Right kidney (tissue), 1 donor: ENCODE measurements around the gene TLL2.

Experiments used
- DNase-seq: peaks from one replicate; pipeline ENCODE4 v3.0.0-alpha.2; 2016

Gene TLL2

GRCh38 chr10:96389785-96390184 is 123.9 kb downstream of the TLL2 start:
- DNase-seq, result no peak

DNA sequence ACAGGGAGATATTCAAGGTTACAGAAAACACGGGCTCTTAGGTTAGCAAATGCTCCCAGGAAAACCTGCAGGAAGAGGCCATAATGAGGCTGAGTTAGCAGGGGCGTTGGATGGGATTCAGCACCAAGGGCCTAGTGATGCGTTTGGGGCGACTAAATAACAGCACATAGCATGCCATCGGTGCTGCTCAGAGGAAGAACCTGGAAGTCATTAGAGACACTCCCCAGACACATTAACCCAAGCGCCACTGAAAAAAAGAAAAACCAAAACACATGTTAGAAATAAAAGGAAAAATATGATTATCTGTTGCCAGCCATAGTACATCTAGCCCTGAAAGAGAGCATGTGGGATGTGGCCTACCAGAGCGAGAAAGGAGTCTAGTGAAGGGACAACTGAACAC is 126.1 kb downstream of the TLL2 start:
- no peak for DNase-seq

- DNase-seq, result no peak
These were observed 126.6 kb downstream of the TLL2 start for GRCh38 chr10:96387161-96387560.

DNA sequence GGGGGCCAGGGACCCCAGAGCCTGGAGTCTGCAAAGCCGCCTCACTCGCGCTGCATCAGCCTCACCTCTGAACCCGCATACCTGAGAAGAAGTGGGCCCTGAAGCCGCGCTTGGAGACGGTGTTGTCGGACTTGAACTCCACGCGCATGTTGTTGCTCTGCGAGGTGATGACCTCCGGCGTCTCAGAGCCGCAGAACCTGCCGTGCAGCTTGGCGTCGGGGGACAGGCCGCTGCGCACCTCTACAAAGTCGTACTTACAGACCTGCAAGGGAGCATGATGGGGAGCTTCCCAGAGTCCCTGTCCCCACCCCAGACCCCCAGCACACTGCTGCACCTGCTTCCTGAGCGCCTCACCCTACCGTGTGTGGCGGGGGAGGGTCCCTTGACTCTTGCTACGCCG is 129.2 kb downstream of the TLL2 start:
- no peak for DNase-seq

GRCh38 chr10:96380821-96381220 is 132.9 kb downstream of the TLL2 start:
- no peak for DNase-seq

GRCh38 chr10:96379758-96380157 is 134.0 kb downstream of the TLL2 start:
- DNase-seq, result no peak

DNA sequence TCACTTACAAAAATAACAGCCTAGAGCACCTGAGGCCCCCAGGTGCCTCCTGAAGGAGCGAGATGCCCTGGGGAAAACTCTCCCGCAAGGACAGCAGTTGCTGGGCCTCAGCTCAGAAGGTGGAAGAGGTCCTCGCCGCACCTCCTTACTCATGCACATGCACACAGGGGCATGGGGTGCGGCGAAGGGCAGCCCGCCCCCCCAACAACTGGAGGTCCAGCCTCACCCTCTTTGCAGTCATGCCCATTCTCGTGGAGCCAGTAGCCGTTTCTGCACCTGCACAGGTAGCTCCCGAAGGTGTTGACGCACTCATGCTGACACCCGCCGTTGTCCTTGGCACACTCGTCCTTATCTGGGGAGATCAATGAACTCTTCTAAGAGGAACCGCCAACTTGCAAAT is 135.0 kb downstream of the TLL2 start:
- no peak for DNase-seq

DNA sequence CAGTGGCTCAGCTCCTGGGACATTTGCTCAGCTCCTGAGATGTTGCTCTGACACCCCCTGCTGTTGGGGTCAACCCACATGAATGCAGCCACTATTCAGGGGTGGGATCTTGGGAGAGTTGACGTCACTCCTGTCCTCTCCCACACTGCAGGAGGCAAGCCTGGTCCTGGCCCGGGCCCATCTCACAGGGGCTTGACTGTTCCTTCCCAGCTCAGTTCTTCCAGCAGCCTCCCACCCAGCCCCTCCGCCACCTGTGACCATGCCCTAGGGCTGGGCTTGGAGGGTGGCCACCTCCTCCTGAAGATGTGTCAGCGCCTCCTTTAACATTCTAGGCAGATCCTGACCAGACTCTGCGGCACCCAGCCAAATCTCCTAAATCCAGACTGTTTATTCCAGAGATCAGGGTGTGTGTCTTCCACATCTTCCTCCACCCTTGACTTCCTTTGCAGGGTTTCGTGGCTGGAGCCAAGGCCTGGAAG is 135.9 kb downstream of the TLL2 start:
- no peak for DNase-seq

DNA sequence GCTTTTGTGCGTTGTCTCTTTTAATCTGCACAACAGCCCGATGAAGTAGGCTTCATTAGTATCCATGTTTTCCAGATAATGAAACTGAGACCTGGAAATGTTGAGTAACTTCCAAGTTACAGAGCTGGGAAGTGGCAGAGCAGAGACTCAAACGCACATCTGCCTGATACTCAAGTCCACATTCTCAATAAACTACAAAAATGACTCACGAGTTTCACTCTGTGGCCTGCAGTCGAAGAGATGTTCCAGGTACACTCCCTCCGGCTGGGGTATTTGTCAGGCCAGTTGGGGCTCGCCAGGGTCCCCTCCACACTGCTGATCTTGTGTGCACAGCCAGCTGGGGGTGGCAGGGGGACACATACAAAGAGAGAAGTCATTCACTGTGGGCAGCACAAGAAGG is 137.2 kb downstream of the TLL2 start:
- DNase-seq, result no peak

- DNase-seq, result peak; percentile 82
These were observed 138.5 kb downstream of the TLL2 start for GRCh38 chr10:96374985-96375830.

DNA sequence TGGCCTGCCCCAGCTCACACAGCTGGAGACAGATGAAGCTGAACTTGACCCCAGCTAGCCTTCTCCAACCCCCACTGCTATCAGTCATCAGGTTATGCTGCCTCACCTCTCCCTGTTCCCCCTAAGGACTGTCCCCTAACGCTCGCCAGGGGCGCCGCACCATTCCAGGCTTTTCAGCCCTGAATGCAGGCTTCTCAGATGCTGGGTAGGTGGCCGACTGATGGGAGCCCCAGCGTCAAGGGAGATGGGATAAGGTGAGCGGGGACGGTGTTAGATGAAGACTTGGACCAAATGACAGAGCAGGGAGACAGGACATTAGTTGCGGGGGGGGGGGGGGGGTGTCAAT is 139.1 kb downstream of the TLL2 start:
- no peak for DNase-seq

- no peak for DNase-seq
These were observed 139.7 kb downstream of the TLL2 start for GRCh38 chr10:96374004-96374403.

- no peak for DNase-seq
These were observed 142.4 kb downstream of the TLL2 start for GRCh38 chr10:96371356-96371755.

DNA sequence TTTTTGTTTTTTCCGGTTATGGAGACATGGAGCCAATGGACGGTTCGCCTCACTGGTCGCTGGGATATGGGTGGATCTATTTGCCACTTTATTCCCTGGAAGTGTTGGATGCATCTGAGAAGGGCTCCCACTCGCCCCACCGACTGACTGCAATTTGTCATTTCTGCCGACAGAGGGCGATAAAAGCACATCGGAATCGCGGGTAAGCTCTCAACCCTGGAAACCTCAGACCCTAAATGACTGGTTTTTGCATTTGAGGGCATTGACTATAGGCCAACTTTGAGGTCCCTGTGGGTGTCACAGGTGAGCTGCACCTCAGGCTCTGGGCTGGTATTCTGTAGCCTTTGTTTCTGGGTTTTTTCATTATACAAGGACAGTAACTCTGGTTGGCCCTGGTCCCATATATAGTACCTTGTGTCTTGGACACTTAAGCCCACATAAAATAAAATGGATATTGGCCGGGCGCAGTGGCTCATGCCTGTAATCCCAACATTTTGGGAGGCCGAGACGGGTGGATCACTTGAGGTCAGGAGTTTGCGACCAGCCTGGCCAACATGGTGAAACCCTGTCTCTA is 143.1 kb downstream of the TLL2 start:
- DNase-seq, result peak; percentile 28

- DNase-seq, result no peak
These were observed 143.7 kb downstream of the TLL2 start for GRCh38 chr10:96369890-96370583.

DNA sequence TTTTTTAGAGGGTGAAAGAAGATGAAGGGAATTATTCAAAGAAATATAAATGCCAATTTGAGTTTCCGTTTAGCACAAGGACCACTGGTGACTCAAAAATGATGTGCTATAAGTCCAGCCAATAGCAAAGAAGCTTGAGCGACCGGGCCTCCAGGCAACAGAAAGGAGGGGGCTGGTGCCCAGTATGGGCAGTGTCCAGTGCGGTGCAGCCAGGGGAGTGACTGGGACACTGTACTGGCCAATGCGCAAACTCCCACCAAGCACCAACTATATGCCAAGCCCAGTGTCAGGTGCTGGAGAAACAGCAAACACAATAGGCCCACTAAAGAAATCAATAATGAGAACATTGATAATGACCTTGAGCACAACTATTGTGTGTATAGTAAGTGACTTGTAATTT is 144.8 kb downstream of the TLL2 start:
- no peak for DNase-seq

DNA sequence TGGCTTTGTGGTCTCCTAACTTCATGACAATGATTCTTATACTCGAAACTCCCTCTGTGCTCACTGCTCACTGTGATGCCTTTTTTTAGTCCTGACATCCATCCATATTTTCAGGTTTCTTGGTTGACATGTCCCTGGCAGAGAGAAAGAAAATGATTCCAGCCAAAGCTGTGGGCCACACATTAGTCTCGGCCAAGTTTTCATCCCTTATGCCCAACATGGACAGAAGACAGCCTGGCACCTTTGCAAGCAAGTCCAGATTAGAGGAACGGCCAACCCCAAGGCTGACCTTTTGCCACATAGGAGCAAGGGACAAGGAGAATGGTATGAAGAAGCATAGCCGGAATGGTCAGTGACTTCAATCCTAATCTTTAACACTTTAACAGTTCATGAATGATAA is 146.3 kb downstream of the TLL2 start:
- no peak for DNase-seq

- no peak for DNase-seq
These were observed 147.2 kb downstream of the TLL2 start for GRCh38 chr10:96366508-96366907.

GRCh38 chr10:96365571-96365970 is 148.2 kb downstream of the TLL2 start:
- no peak for DNase-seq

DNA sequence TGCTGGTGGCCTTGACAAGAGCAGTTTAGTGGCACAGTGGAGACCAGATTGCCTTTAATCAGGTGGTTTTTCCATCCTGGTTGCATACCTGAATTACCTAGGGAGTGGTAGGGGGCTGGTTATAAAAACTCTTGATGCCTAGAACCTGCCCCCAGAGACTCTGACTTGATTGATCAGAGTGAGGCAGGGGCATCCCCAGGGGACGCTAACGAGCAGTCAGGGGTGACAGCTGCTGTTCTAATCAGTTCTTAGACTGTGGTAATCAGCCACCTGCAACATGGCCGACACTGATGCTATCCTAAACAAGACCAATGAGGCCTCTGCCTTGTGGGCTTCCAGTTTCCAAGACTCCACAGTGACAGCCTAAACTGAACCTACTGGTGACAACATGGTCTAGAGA is 153.0 kb downstream of the TLL2 start:
- DNase-seq, result no peak

DNA sequence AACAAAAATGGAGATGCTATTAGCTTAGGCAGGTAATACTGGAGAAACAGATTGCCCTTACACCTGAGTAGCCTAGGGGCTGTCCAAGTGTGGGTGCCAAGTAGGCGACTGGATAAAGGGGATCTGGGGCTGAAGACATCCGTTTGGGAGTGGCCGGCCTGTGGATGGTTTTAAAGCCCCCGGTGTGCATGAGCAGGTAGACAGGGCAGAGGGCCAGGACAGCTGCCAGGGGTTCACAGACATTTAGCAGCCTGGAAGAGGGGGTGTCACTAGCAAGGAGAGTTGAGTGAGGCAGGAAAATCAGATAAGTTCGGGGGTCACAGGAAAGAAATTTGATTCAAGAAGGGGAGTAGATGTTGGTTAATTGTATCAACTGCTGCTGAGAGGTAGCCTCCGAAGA is 153.4 kb downstream of the TLL2 start:
- DNase-seq, result no peak

DNA sequence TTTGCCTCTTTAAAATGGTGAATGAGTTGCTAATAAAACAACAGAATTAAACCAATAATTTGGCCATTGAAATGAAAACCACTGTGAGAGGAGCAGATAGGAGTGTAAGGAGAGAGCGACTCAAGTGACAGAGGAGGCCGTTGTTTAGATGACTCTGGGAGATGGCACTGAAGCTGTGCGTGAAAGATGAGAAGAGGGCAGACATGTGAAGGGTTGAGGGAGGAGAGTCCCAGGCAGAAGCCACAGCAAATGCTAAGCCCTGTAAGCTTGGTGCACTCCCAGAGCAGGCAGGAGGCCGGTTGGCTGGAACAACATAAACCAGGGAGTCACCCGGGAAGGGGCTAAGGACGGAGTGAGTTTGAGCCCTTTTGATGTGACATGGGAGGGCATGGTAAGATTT is 154.1 kb downstream of the TLL2 start:
- DNase-seq, result no peak

DNA sequence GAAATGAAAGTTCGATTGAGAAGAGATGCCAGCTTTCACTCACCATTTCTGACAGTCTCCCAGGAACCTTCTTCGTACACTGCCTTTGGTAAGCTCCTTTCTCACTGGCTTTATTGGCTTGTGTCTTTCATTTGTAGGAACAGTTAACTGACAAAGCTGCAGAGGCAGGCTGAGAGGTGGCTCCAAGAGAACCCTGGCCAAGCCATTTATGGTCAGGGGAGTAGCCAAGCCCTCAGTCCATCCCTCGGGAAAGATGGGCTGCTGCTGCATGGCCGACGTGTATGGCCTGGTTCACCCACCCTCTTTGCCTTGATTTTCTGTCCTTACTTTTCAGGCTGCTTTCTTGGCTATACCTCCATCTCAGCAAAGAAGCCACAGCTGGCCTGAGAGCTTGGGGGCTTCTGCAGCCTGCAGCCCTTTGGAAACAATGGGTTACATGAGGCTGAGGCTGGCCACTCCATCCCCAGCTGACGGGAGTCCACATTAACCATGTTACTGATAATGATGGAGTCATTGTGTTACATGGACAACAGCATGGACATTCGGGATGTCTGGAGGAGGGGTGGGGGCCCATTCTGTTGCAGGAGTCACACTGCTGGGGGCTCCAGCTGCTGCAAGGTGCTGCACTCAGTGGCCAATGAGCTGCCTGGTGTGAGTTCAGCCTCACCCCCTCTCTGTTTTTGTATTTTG is 154.7 kb downstream of the TLL2 start, which contains the start of gene OPALIN:
TSS of gene OPALIN (minus strand) at position 152 of the 690 bp plus-strand sequence. CDS start at position 46, 106 bp downstream.
- no peak for DNase-seq
